Activated T-cell treated with anti-CD3 and anti-CD28 coated beads for 4 hours (primary cell): Measurements from ENCODE around the gene METTL9.
A peak's percentile ranks its signal among the peaks of the same experiment; 100 is the strongest.
"Not testable (repeated sequence)": the region's sequence is repeated elsewhere in the genome, so short reads cannot be mapped to it uniquely, and the experiment has no call there.

Experiments used
- DNase-seq: peaks from one replicate; pipeline ENCODE4 v3.0.0-alpha.2; 2020

The METTL9 gene

DNA sequence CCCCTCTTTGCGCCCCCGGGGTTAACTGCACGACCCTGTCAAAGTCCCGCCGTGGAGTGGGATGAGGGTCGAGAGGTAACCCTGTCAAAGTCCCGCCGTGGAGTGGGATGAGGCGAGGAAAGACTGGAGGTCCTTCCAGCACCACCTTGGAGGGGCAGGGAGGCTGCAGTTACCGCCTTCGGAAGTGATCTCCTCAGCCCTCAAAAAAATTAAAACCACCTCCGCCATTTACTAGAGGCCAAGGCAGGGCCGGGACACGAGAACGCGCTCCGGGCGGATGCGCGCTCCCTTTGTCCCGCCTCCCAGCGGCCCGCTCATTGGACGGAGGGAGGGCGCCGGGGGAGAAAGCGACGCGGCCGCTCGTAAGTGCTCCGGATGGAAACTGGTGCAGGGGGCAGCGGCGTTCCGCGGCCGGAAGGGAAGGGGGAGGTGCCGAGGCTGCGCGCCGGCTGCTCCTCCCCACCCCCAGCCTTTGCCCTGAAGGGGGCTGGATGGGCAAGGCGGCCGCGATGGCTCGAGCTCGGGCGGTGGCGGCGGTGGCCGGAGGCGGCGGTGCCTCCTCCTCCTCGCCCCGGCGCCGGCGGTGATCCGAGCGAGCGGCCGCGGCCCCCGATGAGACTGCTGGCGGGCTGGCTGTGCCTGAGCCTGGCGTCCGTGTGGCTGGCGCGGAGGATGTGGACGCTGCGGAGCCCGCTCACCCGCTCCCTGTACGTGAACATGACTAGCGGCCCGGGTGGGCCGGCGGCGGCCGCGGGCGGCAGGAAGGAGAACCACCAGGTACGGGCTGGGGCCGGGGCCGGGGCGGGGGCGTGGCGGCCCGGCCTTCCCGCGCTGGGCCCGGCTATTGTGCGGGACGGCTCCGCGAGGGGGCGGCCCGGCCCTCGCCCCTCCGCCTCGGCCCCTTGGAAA lies at the start of gene METTL9:
METTL9 (plus strand) TSS at position 456 of the 909 bp plus-strand sequence; CDS start at position 613, 157 bp downstream.
- peak; percentile 88 for DNase-seq

DNA sequence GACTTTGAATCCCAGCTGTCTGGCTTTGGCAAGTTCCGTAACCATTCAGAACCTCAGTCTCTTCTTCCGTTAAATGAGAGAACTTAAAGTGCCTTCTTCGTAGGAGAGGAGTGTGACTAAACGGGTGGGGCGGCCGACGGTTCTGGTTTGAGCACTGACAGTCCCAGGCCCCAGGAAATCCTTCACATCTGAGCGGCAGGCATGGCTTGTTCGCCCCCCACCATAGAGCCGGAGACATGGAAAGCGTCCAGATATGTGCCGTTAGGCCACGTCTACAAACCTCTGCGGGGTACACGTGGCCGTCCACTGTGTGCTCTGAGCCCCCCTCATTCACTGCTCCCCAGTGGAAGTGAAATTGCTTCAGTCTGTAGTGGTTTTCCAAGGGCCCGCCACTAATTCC lies 49.4 kb upstream of the METTL9 start:
- not testable (repeated sequence) for DNase-seq

DNA sequence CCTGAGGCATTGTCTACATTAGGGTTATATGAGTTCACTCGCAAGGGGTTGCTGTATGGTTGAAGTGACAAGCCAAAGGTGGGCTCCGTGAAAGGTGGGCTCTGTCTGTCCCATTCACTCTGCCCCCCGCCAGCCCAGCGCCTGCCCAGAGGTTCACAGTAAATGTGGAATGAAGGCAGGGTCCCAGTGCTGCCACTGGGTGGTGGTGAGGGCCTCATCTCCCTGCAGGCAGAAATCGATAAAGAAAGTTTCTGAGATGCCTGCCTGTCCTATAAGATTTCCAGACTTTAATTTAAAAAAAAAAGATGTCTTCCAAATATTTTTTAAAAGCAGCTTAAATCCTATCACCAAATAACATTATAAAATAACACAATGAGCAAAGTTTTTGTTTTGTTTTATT lies 48.9 kb upstream of the METTL9 start:
- DNase-seq, result not testable (repeated sequence)

DNA sequence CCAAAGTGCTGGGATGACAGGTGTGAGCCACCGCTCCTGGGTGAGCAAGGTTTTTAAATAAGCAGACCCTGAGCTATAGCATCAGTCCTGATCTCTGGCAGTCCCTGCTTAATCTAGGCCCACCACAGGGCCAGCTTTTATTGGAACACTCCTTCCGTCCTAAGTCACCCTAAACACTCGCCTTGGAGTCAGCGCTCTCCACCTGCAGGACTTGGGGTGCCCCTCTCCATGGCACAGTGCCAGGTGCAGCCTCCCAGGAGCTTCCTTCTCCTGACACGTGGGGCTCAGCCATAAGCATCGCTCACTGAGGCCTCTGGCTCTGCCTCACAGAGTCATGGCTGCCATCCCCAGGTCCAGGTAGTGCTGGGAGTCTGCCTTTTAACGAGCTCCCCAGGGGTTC lies 48.3 kb upstream of the METTL9 start:
- not testable (repeated sequence) for DNase-seq

DNA sequence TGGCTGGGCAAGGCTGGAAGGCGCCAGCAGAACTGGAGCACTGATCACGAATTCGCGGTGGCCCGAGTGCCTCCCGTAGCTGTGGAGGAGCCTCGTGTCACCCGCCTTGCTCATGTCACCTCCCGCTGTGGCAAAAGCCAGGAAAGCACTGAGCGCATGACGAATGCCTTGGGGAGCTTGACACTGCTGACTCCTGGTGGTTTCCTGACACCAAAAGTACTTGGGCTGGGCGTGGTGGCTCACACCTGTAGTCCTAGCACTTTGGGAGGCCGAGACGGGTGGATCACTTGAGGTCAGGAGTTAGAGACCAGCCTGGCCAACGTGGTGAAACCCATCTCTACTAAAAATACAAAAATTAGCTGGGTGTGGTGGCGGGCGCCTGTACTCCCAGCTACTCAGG lies 47.8 kb upstream of the METTL9 start:
- not testable (repeated sequence) for DNase-seq

DNA sequence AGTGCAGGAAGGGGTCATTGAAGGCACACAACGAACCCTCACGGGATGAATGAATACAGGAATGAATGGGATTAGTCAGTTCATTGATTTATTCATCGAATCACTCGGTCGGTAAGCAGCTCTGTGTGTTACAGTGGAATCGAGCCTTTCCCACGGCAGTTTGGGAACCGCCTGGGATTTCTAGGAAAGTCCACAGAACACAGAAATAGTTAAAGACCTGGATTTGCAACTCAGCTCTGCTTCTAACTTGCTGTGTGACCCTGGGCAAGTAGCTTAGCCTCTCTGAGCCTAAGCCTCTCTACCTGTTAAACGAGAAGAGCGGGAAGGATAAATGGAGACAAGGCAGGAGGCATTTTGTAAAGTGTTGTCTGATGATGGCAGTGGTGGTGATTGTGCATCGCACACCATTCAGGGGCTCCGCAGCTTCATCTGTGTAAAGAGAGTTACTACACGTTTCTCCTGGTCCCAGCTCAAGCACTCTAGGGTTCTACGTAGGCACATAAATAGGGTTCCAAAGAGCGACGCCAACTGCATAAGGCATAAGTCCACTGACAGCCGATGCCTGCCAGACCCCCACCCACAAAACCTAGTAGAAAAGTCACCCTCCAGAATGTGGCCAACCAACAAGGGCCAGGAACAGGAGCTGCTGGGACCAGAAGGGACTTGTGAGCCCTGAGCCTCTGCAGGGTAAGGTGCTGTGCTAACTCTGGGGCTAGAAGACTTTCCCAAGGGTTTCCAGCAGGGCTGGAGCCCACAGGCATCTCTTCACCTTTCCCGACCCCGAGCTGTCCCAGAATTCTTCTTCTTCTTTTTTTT lies 45.7 kb upstream of the METTL9 start:
- DNase-seq, result not testable (repeated sequence)

- DNase-seq, result peak; percentile 90
Observed at GRCh38 chr16:21554795-21555585, 44.4 kb upstream of the METTL9 start.

- not testable (repeated sequence) for DNase-seq
Observed at GRCh38 chr16:21555621-21556020, 43.8 kb upstream of the METTL9 start.

DNA sequence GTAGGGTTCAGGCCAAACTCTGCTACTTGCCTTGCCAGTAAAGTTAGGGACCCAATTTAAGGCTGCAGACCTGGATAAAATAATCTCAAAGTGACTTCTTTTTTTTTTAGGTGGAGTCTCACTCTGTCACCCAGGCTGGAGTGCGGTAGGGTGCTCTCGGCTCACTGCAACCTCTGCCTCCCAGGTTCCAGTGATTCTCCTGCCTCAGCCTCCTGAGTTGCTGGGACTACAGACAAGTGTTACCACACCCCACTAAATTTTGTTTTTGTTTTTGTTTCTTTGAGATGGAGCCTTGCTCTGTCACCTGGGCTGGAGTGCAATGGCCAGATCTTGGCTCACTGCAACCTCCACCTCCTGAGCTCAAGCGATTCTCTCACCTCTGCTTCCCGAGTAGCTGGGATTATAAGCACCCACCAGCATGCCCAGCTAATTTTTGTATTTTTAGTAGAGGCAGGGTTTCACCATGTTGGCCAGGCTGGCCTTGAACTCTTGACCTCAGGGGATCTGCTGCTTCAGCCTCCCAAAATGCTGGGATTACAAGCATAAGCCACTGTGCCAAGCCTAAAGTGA lies 43.3 kb upstream of the METTL9 start:
- not testable (repeated sequence) for DNase-seq

DNA sequence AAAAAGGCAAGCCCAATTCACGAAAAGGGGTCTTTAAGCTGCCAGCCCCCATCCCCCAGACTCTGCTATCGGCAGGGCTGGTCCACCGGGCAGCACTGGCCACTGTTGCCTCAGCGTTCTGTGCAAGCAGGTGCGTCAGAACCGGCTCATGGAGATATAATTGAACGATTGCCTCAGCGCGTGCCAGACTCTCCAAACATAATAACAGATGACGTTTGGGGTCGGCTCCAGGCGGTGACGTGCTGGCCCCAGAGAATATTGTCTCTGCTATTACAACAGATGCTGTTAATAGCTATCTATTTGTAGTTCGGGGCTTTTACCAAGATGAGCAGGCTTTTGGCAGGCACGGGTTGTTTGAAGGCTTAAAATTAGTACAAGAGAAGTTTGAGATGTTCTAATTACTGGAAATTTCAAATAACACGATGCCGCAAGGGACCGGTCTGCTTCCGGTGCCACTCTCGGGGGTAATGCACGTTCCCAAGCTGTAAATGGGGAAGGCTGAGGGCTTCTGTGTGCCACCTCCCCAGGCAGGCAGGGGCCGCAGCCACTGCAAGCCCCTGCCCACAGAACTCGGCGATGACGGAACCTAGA lies 42.6 kb upstream of the METTL9 start:
- DNase-seq, result not testable (repeated sequence)

DNA sequence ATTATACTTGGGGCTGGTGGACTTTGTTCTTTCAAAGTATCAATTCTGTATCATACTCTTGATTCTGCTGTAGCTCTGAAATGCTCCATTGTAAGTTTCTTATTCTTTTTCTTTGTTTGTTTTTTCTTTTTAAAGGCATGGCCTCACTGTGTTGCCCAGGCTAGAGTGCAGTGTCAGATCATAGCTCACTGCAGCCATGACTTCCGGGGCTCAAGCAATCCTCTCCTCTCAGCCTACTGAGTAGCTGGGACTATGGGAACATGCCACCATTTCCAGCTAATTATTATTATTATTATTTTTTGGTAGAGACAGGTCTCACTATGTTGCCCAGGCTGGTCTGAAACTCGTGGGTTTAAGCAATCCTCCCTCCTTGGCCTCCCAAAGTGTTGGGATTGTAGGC lies 38.9 kb upstream of the METTL9 start:
- DNase-seq, result no peak

DNA sequence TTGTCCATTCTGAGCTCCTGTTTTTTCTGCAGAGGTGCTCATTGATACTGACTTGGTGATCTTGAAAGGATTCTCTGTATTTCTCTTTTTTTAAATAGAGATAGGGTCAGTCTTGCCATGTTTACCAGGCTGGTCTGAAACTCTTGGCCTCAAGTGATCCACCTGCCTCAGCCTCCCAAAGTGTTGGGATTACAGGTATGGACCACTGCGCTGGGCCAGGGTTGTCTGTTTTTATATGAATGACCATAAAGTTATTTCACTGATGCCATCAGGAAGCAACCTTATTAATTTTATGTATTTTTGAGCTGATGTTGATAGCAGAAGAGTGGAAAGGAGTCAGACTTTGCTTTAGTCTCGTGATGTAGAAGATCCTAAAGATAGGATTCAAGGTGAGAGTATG lies 35.7 kb upstream of the METTL9 start:
- no peak for DNase-seq

DNA sequence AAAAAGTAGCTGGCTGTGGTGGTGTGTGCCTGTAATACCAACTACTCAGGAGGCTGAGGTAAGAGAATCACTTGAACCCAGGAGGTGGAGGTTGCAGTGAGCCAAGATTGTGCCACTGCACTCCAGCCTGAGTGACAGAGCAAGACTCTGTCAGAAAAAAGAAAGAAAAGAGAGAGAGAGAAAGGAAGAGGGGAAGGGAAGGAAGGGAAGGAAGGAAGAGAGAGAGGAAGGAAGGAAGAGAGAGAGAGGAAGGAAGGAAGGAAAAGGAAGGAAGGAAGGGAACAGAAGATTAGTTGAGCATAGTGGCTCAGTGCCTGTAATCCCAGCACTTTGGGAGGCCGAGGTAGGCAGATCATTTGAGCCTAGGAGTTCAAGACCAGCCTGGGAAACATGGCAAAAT lies 35.0 kb upstream of the METTL9 start:
- DNase-seq, result not testable (repeated sequence)

- DNase-seq, result no peak
Observed at GRCh38 chr16:21565507-21565860, 33.9 kb upstream of the METTL9 start.

DNA sequence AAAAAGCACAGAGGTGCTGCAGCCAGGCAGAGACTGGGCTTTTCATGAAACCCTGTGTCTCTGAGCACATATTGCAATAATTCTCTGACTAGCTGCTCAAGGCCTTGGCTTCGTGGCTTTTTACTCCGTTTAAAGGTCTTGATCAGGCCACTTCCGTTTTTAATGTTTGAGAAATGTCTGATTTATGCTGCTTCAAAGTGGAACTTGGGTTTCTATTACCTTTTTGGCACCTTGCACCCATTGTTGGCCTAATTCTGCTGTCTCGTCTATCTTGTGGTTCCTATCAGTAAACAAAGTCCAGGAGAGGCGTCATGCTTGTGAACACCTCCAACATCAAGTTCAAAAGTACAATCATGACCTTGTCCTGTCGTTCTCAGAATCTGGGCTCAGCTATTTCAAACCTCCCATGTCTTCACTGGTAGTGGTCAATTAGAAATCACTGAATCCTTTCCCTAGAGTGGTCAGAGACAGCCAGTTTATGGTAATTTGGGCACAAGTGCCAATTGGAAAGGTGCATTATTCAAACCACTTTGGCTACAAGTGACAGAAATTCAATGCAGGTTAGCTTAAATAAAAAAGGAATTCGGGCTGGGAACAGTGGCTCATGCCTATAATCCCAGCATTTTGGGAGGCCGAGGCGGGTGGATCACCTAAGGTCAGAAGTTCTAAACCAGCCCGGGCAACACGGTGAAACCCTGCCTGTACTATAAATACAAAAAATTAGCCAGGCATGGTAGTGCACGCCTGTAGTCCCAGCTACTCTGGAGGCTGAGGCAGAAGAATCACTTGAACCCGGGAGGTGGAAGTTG lies 33.3 kb upstream of the METTL9 start:
- no peak for DNase-seq

DNA sequence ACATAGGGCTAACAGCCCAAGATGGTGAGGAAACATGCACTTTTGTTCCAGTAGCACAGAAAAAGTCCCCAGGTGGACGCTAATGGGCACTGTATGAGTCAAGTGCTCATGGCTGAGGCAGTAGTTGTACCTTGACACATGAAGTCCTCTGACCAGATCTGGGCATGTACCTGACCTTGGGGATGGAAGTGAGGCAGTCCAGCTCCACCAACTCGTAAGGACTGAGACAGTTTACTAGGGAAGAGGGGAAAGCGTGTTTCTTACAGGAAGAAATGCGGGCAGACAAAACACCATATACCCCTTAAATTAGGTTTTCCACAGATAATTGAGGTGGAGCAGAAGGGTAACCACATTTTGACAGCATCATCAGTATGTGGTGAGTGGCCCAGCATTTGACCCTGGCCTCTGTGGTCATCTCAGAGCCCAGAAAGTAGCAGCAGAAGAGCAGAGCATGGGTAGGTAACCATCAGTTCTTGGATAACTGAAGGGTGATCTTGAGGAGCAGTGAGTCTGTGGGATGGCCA lies 32.4 kb upstream of the METTL9 start:
- no peak for DNase-seq

DNA sequence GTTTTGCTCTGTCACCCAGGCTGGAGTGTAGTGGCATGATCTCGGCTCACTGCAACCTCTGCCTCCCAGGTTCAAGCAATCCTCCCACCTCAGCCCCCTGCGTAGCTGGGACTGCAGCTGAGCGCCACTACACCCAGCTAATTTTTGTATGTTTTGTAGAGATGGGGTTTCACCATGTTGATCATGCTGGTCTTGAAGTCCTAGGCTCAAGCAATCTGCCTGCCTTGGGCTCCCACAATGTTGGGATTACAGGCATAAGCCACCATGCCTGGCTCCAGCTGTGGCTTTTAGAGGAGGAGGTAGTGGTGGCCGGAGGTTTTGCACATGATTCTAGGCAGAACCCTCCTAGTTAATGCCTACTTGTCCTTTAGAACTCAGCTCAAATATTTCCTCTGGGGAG lies 31.9 kb upstream of the METTL9 start:
- DNase-seq, result not testable (repeated sequence)

GRCh38 chr16:21568502-21569189 lies 30.7 kb upstream of the METTL9 start:
- no peak for DNase-seq

GRCh38 chr16:21570676-21571017 lies 28.7 kb upstream of the METTL9 start:
- no peak for DNase-seq

GRCh38 chr16:21573506-21573905 lies 25.9 kb upstream of the METTL9 start:
- not testable (repeated sequence) for DNase-seq

DNA sequence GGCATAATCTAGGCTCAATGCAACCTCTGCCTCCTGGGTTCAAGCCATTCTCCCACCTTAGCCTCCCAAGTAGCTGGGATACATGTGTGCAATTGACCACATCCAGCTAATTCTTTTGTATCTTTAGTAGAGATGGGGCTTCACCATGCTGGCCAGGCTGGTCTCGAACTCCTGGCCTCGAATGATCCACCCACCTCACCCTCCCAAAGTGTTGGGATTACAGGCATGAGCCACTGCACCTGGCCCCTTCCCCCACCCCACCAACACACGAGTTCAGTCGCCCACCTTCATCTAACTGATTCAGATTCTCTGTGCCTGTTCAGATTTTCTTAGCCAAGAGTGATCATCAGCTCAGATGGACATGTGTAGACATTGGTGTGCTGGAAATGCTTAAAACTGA lies 25.0 kb upstream of the METTL9 start:
- no peak for DNase-seq
